GM19023 (cell line): ENCODE results near the gene KRT71.
"Not testable (repeated sequence)": the region's sequence is repeated elsewhere in the genome, so short reads cannot be mapped to it uniquely, and the experiment has no call there.

Experiments
- ATAC-seq: cut with Tn5 transposase; IDR thresholded peaks from one replicate; pipeline ENCODE4 v1.9.1; 2021; ENCODE audit warnings: mild to moderate bottlenecking, moderate library complexity; ENCODE audit not compliant: unreplicated experiment

Gene KRT71

GRCh38 chr12:52552681-52553195, at the start of gene KRT71:
TSS of gene KRT71 (minus strand) at chr12:52553145. CDS start at chr12:52553077, 68 bp downstream.
- no peak for ATAC-seq

- ATAC-seq = no peak
Observed at GRCh38 chr12:52602552-52602951, 49.6 kb upstream of the KRT71 start.

- ATAC-seq = no peak
Observed at GRCh38 chr12:52601671-52602070, 48.7 kb upstream of the KRT71 start.

- no peak for ATAC-seq
Observed at GRCh38 chr12:52600941-52601481, 48.1 kb upstream of the KRT71 start, which contains the start of gene KRT72. TSS of gene KRT72 (minus strand) at chr12:52601463. CDS start at chr12:52601452, 11 bp downstream.

GRCh38 chr12:52600475-52600874, 47.5 kb upstream of the KRT71 start:
- ATAC-seq = no peak

- ATAC-seq = no peak
Observed at GRCh38 chr12:52600071-52600470, 47.1 kb upstream of the KRT71 start.

- ATAC-seq = no peak
Observed at GRCh38 chr12:52598966-52599365, 46.0 kb upstream of the KRT71 start.

- not testable (repeated sequence) for ATAC-seq
Observed at GRCh38 chr12:52594237-52594636, 41.3 kb upstream of the KRT71 start.

GRCh38 chr12:52591521-52591920, 38.6 kb upstream of the KRT71 start:
- no peak for ATAC-seq

GRCh38 chr12:52590021-52590420, 37.1 kb upstream of the KRT71 start:
- no peak for ATAC-seq

GRCh38 chr12:52587563-52587962, 34.6 kb upstream of the KRT71 start:
- no peak for ATAC-seq

- no peak for ATAC-seq
Observed at GRCh38 chr12:52585946-52586345, 33.0 kb upstream of the KRT71 start.

- ATAC-seq = no peak
Observed at GRCh38 chr12:52585066-52585465, 32.1 kb upstream of the KRT71 start.

GRCh38 chr12:52584156-52584682, 31.3 kb upstream of the KRT71 start:
- ATAC-seq = no peak

- no peak for ATAC-seq
Observed at GRCh38 chr12:52582971-52583456, 30.1 kb upstream of the KRT71 start.

GRCh38 chr12:52582486-52582885, 29.5 kb upstream of the KRT71 start:
- ATAC-seq = no peak

GRCh38 chr12:52581481-52581880, 28.5 kb upstream of the KRT71 start:
- ATAC-seq = no peak

GRCh38 chr12:52581066-52581465, 28.1 kb upstream of the KRT71 start:
- ATAC-seq = no peak

GRCh38 chr12:52580496-52580895, 27.6 kb upstream of the KRT71 start:
- no peak for ATAC-seq

- no peak for ATAC-seq
Observed at GRCh38 chr12:52579468-52580465, 26.8 kb upstream of the KRT71 start.

GRCh38 chr12:52578469-52578868, 25.5 kb upstream of the KRT71 start:
- no peak for ATAC-seq
